OCI-LY1 (cell line): Measurements from ENCODE around the gene C11orf24.

Source experiments
- H2AFZ ChIP-seq: fragments of 200-600 bp; sonication (generic), shearing (Covaris generic); 2 replicates; pipeline ENCODE4 v1.6.0; 2014; ENCODE audit warnings: antibody characterized with exemption, mild to moderate bottlenecking, low read length
- H3F3A ChIP-seq: fragments of 200-600 bp; sonication (generic), shearing (Covaris generic); 2 replicates; pipeline ENCODE4 v1.6.0; 2014; ENCODE audit warnings: mild to moderate bottlenecking, antibody characterized with exemption, low read length, moderate library complexity; ENCODE audit not compliant: insufficient read depth
- H3K27ac ChIP-seq: fragments of 200-600 bp; sonication (generic); 2 replicates; pipeline ENCODE4 v1.5.1; 2014; ENCODE audit warnings: low read length, mixed run types, mild to moderate bottlenecking, low read depth; ENCODE audit not compliant: poor library complexity, severe bottlenecking
- H3K27me3 ChIP-seq: fragments of 200-600 bp; sonication (generic); 2 replicates; pipeline ENCODE4 v1.6.0; 2014; ENCODE audit warnings: antibody characterized with exemption, mild to moderate bottlenecking, low read length, moderate library complexity; ENCODE audit not compliant: insufficient read depth
- H3K36me3 ChIP-seq: fragments of 200-600 bp; sonication (generic); 2 replicates; pipeline ENCODE4 v1.6.1; 2014; ENCODE audit warnings: mild to moderate bottlenecking, antibody characterized with exemption, low read length, moderate library complexity, mixed read lengths; ENCODE audit not compliant: insufficient read depth
- H3K4me1 ChIP-seq: fragments of 200-600 bp; sonication (generic); 2 replicates; pipeline ENCODE4 v1.5.1; 2014; ENCODE audit warnings: mild to moderate bottlenecking, low read length, moderate library complexity; ENCODE audit not compliant: insufficient read depth, severe bottlenecking
- H3K4me2 ChIP-seq: fragments of 200-600 bp; sonication (generic), shearing (Covaris generic); 2 replicates; pipeline ENCODE4 v1.6.1; 2014; ENCODE audit warnings: low read length
- H3K4me3 ChIP-seq: fragments of 200-600 bp; sonication (generic); 2 replicates; pipeline ENCODE4 v1.5.1; 2014; ENCODE audit warnings: low read length, low read depth, mild to moderate bottlenecking, mixed read lengths; ENCODE audit not compliant: poor library complexity, severe bottlenecking
- H3K79me2 ChIP-seq: fragments of 200-600 bp; shearing (Covaris generic); 2 replicates; pipeline ENCODE4 v1.6.1; 2016; ENCODE audit warnings: mixed run types, low read length, mixed read lengths; ENCODE audit not compliant: insufficient read depth
- H3K9ac ChIP-seq: fragments of 200-600 bp; sonication (generic), shearing (Covaris generic); 2 replicates; pipeline ENCODE4 v1.6.1; 2014; ENCODE audit warnings: mild to moderate bottlenecking, low read length, mixed read lengths
- H3K9me2 ChIP-seq: fragments of 200-600 bp; sonication (generic), shearing (Covaris generic); 2 replicates; pipeline ENCODE4 v1.6.1; 2014; ENCODE audit warnings: low read depth, mild to moderate bottlenecking, low read length, mixed read lengths
- H3K9me3 ChIP-seq: fragments of 200-600 bp; shearing (Covaris generic); 2 replicates; pipeline ENCODE4 v1.6.1; 2014; ENCODE audit warnings: low read length, mixed read lengths
- H4K20me1 ChIP-seq: fragments of 200-600 bp; sonication (generic), shearing (Covaris generic); 2 replicates; pipeline ENCODE4 v1.6.0; 2016; ENCODE audit warnings: mild to moderate bottlenecking, low read length; ENCODE audit not compliant: insufficient read depth
- CTCF ChIP-seq: fragments of 200-600 bp; sonication (generic), shearing (Covaris generic); IDR thresholded peaks from 2 replicates; pipeline ENCODE4 v1.5.1; 2017; ENCODE audit warnings: mild to moderate bottlenecking, antibody characterized with exemption, low read length, moderate library complexity, mixed read lengths
- EZH2 ChIP-seq: fragments of 200-600 bp; sonication (generic), shearing (Covaris generic); IDR thresholded peaks from 2 replicates; pipeline ENCODE4 v1.8.0; 2017; ENCODE audit warnings: borderline replicate concordance, mixed run types, mild to moderate bottlenecking, antibody characterized with exemption, low read length, moderate library complexity, mixed read lengths

The C11orf24 gene

GRCh38 chr11:68296344-68297051 is 24.7 kb upstream of the C11orf24 start:
- no peaks in the 10 kb centered on the region for H3K9me2 ChIP-seq
- no peak overlapping the region for H3K27ac ChIP-seq
- TF ChIP-seq CTCF, result no peak
- no peak for TF ChIP-seq EZH2
- H3K4me2 ChIP-seq, result no peak overlapping the region
- H3K4me3 ChIP-seq, result no peak overlapping the region
- H3K27me3 ChIP-seq, result peaks cover 3% of the 10 kb centered on the region; the same call in 1 of the 2 replicates
- H3F3A ChIP-seq, result no peaks in the 10 kb centered on the region
- H3K79me2 ChIP-seq, result no peaks in the 10 kb centered on the region
- no peaks in the 10 kb centered on the region for H3K9me3 ChIP-seq
- H4K20me1 ChIP-seq, result no peaks in the 10 kb centered on the region
- no peaks in the 10 kb centered on the region for H3K36me3 ChIP-seq
- H3K9ac ChIP-seq, result no peak overlapping the region
- H3K4me1 ChIP-seq, result peaks cover 5% of the 10 kb centered on the region
- no peak overlapping the region for H2AFZ ChIP-seq

- TF ChIP-seq CTCF, result no peak
- TF ChIP-seq EZH2, result no peak
- Histone ChIP-seq H3K27me3 (peaks cover 5% of the 10 kb centered on the region; the same call in 1 of the 2 replicates), H3K79me2 (no peaks in the 10 kb centered on the region), H3K4me2 (no peak overlapping the region), H3K36me3 (no peaks in the 10 kb centered on the region), H3K27ac (no peak overlapping the region), H3K9ac (no peak overlapping the region), H3K9me2 (no peaks in the 10 kb centered on the region), H4K20me1 (no peaks in the 10 kb centered on the region), H3K4me1 (peaks cover 5% of the 10 kb centered on the region), H3K4me3 (no peak overlapping the region), H3K9me3 (no peaks in the 10 kb centered on the region), H2AFZ (no peak overlapping the region), H3F3A (no peaks in the 10 kb centered on the region)
These were observed 24.2 kb upstream of the C11orf24 start for GRCh38 chr11:68295940-68296339.

GRCh38 chr11:68295271-68295670 is 23.5 kb upstream of the C11orf24 start:
- no peaks in the 10 kb centered on the region for H3K79me2 ChIP-seq
- H2AFZ ChIP-seq, result no peak overlapping the region
- peaks cover 5% of the 10 kb centered on the region for H3K4me1 ChIP-seq
- H3K9me2 ChIP-seq, result no peaks in the 10 kb centered on the region
- peaks cover 11% of the 10 kb centered on the region; the same call in 1 of the 2 replicates for H3K27me3 ChIP-seq
- no peaks in the 10 kb centered on the region; the same call in 1 of the 2 replicates for H3K36me3 ChIP-seq
- H3K27ac ChIP-seq, result no peak overlapping the region
- peaks cover 4% of the 10 kb centered on the region; the same call in 1 of the 2 replicates for H3K9me3 ChIP-seq
- H3F3A ChIP-seq, result no peaks in the 10 kb centered on the region
- TF ChIP-seq EZH2 (no peak), CTCF (no peak)
- no peaks in the 10 kb centered on the region for H4K20me1 ChIP-seq
- no peak overlapping the region for H3K9ac ChIP-seq
- H3K4me3 ChIP-seq, result no peak overlapping the region
- no peak overlapping the region for H3K4me2 ChIP-seq
